Measurements from ENCODE around the gene SLC22A23.

SLC22A23 gene

DNA sequence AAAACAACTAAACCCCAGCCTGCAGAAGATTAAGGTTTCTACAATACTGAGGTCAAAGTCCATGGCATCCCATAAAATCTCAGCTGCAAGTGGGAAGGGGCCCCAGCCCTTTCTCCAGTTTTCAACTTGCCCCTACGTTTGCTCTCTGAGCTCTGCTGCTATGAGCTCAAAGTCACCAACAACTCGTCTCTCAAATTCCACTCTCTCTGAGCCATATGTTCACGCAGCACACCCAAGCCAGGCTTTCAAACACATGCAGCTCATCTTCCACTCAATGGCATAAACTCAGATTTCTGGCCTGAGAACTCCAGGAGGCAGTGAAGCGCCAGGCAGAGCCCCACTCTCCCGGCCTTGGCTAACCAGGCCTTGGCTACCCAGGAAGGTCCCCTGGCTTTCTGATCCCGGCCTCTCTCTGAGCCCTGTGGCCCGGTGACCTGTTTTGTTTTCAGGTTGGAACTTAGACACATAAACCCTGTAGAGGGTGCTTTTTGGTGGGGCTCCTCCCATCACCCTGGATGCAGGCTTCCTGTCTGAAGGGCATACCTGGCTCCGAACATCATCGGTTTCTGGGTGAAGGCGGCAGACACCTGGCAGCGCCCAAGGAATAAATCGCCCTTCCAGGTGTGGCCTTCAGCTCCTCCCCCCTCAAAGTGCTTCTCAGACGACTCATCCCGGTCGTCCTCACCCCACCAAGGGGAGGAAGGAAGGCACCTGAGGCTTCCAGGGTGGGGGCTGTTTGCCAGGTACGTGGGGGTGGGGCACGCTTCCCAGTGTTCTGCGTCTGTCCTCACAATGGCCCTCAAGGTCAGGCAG lies 12.4 kb downstream of the SLC22A23 start:
- DNase-seq = peak; percentile 56

DNA sequence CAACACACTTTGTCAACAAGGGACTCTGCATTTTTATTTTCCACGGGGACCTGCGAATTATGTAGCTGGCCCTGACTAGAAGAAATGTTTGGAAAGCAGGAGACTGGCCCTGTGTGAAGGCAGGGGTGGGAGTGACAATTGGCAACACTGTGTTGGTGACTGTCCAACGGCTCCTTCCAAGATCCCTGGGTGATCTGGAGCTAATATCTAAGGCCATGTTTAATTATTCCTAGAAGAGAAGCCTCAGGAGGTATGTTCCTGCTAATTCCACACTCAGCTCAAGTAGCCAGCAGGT lies 13.7 kb downstream of the SLC22A23 start:
- DNase-seq = no peak

DNA sequence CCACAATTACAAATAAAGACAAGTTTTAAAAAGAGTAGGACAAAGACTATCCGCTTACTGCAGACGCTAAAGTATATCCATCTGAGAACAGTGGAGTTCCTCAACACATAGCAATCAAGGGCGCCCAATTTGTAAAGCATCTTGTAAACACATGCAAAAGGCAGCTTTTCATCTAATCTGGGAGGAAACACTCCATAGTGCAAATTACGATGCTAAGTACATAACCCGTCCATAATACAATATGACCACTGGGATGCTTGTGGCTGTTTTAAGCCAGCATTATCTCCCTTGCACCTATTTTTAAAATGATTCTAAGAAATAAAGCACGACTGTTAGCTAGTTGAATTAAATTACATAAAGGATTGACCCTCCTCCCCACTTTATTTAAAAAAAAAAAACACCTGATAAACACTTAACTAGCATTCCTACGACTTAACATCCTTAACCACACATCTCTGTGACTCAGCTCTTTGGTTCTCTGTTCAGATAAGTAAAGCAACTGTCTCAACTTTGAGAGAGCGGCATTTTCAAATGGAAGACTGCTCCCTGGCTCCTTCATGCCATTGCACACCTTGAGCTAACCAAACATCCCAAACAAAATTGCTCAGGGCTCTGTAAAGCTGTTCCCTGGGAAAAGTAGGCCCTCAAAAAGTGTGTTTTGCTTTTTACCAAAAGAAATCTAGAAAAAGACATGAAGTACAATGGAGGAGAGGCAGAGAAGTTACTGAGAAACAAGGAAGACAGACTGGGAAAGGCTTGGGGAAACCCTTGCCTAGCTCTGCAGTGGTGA lies 14.2 kb downstream of the SLC22A23 start:
- DNase-seq = no peak

DNA sequence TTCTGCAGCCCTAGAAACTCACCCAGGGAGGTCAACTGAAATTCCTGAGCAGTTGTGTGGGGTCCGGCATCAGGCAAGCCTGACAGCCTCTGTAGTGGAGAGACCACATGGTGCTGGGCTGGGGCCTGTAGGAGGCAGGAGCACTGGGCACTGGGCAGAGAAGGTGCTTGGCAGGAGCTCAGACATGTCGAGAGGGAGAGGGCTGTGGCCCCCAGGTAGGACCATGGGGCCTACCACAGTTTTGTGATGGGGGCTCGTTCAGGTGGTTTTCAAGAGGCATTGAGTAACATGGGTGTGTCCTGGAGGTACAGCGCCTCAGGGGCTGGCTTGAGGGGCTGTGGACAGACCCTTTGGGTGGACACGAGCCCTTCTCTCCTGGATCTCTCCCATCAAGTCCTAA lies 15.9 kb downstream of the SLC22A23 start:
- DNase-seq = no peak

DNA sequence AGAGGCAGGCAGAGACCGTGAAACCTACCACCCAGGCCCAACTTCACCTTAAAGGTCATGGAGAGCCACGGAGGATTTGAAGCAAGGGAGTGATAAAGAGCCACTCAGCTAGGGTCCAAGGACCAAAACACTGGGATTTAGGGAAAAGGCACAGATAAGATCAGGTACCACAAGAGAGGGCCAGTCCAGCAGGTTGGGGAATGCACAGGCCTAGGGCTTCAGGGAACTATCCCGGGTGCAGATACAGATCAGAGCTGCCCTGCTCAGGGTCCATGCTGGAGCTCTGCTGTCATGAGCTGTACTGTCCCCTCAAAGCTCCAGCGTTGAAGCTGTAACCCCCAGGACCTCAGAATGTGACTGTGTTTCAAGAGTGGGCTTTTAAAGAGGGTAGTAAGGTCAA lies 16.9 kb downstream of the SLC22A23 start:
- DNase-seq = no peak

DNA sequence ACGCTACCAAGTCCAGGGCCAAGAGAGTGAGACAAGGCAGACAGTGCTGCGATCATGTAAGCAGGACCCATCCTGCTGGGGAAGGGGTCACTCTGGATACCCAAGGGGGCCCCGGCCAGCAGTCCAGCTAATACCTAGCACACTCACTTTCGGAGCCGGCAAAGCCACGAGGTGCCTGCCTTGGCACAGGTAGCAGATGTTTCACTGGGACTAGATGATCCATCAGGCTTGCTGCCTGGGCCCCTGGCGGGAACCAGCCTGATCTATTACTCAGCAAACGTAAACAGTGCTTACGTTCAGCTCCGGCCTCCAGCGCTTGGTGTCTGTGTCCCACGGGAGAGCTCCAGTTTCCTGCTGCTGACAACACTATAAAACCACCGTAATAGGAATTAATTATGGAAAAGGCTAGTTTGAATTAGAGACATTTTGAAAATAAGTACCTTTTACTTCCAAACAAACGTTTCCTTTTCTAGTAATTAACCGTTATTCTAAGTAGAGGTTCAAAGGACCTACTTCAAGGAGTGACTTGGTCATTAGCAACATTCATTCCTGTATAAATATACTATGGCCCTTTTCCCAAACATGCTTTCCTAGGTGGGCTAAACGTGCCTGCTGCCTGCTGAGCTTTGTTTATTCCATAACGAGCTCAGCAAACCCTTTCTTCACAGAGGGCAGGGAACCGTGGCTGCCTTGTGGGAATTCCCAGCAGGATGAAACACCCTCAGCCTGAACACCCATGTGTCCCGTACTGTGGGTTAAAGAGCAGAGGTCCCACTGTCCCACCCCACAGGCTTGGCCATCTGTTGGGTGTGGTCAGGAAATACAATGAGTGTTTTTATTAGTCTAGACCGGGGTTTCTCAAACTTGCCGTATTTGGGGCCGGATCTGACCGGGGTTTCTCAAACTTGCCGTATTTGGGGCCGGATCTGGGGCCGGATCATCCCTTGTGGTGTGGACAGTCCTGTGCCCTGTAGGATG lies 18.4 kb downstream of the SLC22A23 start:
- DNase-seq = no peak

DNA sequence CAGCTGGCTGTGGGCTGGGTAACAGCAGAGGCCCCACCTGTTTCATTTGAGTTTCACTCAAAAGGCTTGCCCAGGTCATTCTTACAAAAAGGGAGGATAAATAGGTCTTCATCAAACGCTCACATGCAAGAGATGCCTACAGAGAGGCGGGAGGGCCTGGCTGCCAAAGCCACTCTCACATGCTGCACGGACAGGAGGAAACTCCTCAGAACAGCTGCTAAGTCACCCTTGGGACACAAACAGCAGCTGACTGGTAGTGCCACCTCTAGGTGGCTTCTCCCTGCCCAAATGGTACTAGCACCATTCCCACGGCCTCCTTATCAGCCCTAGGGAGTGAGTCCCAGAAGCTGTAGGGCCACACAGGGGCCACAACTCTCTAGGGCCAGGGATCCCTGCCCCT lies 23.8 kb downstream of the SLC22A23 start:
- DNase-seq = no peak

DNA sequence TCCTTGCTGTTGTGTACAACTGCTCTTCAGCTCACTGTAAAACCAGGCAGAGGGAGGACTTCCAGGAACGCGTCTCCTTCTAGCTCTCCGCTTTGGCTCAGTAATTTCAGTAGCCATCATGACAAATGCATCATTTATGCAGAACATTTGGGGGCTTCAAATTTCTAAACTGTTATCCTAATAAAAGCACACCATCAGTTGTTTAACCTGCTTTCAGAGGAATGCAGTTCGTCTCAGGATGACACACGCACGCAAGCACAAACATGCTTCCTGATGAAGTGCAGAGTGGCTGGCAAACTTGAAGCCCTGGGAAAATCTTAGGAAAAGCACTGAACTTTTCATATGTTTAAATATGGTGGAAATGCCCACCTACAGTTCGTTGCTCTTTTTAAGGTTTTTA lies 24.4 kb downstream of the SLC22A23 start:
- DNase-seq = no peak

DNA sequence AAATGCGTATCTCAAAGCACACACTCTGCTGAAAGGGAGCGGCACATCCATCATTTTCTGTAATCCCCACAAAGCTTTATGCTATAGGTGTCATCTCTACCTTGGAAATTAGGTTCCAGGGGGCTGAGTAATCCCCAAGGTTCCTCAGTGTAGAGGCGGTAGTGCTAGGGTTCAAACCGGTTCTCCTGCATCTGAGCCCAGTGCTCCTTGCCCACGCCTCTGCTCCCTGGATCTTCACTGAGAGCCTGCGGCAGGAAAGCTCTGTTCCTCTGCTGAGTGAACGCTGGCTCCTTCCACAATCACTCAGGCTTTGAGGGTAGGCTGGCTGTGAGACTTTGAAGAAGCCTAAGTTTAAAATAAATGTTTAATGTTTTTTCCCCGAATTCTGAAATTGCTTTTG lies 24.9 kb downstream of the SLC22A23 start:
- no peak for DNase-seq

DNA sequence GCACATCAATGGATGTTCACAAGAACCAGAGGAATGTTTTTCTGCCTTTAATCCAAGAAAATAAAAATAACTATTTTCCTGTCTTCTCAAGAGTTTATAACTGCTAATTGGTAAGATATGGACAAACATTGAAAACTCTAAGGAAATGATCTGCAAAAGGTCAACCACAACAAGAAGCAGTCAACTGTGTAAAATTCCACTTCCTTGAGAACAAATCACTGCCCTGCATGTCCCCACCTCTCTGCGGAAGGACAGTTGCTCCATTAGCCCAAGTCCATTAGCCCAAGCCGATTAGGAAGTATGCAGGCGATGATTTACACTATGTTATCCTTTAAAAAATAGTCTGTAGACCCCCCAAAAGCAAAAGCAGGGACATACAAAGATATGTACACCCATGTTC lies 27.6 kb downstream of the SLC22A23 start:
- DNase-seq = no peak

DNA sequence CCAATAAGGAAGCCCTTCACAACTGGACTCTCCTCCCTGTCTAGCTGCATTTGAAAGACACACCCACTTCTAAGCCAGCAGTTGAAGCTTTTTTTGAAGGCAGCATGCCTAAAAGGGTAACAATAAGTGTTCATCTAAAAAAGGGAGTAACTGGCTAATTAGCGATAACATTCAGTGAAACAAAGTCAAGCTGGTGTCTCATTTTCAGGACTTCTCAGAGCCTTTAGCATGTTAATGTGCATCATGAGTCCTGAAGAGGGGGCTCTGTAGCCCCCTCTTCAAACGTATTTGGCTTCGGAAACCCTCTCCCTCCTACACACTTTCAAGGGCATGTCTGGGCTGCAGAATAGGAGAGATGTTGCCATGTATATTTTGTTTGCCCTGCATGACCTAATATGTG lies 28.1 kb downstream of the SLC22A23 start:
- no peak for DNase-seq

DNA sequence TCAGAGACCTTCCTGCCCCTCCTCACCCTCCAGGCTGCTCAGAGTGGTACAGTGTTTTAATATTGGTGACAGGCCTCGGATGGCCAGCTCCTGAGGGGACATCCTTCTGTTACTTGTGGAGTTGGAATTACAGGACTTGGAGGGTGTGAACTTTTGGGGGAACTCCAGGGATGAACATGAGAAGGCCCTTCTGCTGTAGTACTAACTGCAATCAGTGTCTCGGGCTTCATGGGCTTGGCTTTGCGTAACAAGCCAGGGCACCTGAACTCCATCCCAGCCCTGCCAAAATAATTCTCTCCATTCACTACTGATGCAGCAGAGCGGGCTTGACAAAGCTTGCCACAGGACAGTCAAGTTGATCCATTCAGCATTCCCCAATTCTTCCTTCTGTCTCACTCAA lies 28.6 kb downstream of the SLC22A23 start:
- no peak for DNase-seq

DNA sequence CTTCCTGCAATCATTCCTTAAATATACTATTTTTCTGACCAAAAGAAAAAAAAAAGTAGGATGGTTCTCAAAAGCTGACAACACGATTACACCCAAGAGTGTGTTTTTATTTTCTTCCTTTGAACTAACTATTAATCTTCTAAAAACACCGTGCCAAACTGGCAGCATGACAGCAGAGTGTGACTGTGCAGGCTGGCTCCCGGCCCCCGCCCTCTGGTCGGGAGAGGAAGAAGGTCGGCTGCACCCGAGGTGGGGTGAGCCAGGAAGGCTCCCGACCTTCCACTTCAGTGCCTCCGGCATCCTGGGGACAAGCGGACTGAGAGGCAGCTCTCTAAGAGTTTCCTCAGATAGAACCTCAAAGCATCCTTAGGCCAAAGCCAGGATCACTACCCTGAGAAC lies 29.2 kb downstream of the SLC22A23 start:
- DNase-seq = no peak

DNA sequence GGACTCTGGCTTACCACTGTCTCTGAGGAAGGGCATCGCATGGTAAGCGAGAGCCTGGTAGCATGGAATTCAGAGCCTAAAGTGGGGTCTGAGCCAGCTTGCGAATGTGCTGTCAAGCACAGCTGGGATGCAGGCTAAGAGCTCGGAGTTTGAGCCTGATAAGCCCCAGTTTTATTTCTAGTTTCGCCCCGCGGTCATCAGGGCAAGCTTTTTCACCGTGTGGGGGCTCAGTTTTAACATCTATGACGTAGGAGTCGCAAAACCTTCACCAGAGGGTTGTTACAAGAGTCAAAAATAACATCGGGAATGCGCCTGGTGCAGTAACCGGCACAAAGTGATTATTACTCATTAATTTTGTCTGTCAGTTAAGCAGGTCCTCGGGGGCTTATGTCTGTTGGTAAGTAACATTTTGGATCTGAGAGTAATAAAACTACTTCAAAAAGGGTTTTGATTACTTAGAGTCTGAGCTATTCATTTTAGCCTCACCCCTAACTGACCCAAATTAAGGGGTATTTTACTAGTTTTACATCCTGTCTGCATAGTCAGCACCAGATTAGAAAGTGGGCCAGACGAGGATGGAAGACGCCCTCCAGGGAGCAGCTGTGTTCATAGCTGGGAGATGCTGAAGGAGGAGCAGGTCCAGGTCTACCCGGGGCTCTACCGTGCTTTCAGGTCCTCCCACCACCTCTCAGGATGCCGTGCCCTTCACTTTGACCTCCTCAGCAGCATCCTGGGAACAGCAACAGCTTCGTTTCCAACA lies 29.7 kb downstream of the SLC22A23 start:
- DNase-seq = no peak

DNA sequence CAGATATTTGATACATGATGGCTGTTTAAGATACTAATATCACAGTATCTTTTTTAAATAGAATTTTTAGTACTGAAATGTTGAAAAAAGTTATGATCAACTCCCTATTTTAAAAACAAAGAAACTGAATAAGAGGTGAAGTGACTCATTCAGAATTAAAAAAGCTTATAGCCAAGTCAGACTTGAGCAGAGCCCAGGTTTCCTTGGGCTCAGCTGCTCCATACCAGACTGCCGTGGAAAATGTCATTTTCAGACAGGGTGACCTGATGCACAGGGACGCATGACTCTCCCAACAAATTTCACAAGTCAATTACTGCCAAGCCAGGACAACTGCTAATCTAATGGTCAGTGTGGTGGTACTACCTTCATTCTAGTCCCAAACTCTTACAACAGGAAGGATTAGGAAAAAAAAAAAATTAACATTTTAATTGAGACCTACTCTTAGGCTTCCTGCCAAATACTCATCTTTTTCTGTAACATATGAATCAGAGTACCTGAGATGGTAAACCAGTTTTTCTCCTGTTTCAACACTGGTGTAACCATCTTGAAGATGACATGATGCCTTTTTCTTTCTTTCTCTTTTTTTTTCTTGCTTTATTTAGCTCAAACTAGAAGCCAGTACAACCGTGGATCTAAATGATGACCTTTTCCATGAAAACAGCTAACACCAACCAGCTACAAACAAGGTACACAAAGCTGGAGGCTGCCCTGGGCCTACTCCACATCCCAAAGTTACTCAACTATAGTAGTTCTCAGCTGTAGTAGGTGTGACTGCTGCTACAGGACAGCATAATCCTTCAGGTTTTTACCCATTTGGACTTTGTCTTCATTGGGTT lies 30.5 kb downstream of the SLC22A23 start:
- no peak for DNase-seq

DNA sequence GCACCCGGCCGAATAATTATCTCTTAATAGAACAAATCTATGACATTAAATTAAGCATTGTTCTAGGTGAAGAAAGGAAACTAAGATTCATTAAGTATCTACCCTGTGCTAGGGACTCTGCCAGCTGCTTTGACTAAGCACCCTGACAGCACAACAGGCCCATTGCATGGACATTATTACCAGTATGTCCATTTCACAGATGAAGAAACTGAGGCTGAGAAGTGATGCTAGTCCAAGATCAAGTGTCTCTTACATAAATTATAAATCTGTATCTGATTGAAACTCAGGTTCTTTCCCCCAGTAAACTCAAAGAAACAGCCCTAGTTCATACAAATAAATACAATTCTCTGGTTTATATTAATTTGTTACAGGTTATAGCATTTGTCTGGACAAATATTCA lies 31.3 kb downstream of the SLC22A23 start:
- DNase-seq = no peak

DNA sequence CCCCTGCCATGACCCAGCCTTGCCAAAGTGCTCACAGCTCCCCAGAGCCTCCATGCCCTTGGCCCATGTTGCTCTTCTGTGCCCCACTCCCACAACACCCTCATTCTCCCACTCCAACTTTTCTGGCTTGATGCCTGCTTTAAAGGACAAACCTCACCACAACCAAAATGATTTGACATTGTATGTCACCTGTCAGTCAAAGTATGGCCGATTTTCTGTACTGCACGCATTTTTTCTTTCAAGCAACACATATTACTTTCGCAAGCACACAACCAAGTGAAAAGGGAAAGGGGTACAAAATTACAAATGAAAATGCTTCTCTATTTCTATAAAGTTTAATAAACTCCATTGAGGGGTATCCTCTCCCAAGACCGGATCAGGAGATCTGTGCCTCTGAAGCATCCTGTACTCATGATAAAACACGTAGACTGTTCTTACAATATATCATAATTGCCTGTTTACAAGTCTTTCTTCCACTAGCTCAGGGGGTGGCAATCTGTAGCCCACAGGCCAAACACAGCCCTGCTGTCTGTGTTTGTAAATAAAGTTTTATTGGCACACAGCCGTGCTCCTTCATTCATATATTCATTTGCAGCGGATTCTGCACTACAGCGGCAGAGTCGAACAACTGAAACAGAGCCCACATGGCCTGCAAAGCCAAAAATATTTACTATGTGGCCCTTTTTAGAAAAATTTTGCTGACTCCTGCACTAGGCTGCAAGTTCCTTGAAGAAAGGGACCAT lies 32.5 kb downstream of the SLC22A23 start:
- no peak for DNase-seq

DNA sequence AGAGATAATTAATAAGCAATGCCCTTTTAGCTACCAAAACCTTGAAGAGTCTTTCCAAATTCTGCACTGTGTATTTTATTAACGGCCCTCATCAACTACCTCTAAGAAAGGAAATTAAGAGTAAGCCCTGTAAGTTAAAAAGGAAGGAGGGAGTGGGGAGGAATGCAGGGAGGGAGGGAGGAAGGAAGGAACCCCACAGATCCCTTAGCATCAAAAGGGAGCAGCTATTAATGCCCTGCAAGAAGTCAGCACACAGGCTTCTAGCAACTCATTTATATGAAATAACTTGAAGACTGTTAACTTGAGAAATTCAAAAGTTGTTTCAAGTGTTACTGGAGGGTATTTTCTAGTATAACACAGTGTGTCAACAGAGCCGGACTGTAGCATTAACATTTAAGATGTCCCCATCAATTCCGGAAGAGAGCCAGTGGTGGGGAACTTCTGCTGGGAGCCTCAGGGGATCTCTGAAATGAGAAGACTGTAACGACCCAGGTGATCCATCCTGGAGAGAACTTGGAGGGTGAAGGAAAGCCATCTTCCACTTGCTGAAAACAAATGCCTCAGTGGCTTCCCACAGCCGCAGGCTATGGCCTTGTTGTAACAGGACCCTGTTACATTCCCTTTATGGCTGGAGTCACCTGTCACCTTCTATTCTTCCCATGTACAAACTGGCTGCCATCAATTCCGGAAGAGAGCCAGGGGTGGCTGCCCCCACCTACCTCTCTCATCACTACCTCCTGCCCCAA lies 33.2 kb downstream of the SLC22A23 start:
- no peak for DNase-seq

DNA sequence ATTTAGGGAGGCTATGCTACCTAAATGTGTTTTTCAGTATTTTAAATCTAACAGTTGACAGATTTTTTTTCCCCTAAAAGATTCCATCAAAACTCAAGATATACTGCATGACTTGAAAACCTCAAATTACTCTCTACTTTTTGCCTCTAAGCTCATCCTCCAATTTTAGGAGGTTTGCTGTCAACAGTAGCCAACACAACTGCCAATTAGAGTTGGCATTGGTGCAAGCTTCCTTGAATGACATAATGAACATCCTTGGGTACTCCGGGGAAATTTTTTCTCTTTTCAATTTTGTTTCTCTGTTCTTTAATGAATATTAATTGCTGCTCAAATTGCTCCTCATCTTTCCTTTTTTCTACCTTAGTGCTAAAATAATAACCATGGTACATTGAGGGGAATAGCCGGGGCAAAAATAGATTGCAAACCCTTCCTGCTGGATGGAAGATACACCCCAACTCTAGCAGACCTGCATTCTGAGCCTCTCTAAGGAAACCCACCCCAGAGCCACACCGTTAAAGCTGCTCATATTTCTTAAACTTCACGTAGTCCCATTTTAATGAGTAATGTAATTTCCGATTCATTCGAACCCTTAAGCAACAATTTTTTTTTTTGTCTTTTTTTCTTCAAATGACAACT lies 34.3 kb downstream of the SLC22A23 start:
- DNase-seq = no peak
